ENCODE measurements around the gene FAM136A. TPM values are rescaled to one million over a fixed set of nuclear protein-coding genes. Genes with fewer than 3 reads are reported as not detected.

The FAM136A gene
- total and polyA plus RNA-seq, 2 of the 13 experiments (the other 11 are each of a cell fraction or from before 2014, with no cell fraction given): 77.8 to 126 TPM

DNA sequence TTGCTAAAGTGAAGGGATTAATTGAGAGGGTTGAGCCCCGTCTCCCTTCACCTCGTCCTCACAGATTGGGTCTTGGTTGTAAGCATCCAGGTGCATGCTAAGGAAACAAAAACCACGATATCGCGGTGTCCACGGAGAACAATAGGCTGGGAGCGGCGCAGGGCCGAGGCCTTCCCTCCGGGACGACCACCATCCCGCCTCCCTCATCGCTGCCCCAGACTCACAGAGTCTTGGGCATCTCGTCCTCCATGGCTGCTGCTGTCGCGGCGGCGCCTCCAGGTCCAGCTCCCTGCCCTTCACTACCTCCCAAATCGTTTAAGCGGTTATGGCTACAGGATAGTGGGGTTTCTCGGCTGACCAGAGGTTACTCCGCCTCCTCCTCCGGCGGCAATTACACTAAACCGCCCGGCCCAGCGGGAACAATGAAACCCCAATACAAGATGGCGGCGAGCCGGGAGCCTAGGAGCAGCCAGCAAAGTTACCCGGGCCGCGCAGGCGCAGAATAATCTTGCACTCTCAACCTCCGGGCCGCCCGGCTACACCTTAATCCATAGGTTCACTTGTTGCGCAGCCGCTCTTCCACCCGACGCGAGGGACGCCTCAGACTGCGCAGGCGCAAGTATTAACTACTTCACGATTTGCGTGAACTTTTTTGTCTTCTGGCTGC lies 53.6 kb downstream of the FAM136A start, which contains the start of gene TIA1 (continued):
- TF ChIP-seq KLF13 (CRISPR knock-in tag; IDR thresholded peaks at IDR 0.05): 0 out of 2 replicates have a peak, but pooled peaks have one; percentile 56
- TF ChIP-seq FOXK1 (CRISPR knock-in tag; IDR thresholded peaks at IDR 0.05; ENCODE audit: borderline replicate concordance, low read depth): no peak; the same call in none of the 2 replicates
- peak; percentile 39; the same call in 1 of the 2 replicates for TF ChIP-seq RELA (CRISPR knock-in tag; IDR thresholded peaks at IDR 0.05)
- no peak; the same call in 1 of the 2 replicates for TF ChIP-seq CAMTA2 (CRISPR knock-in tag; IDR thresholded peaks at IDR 0.05; ENCODE audit: borderline replicate concordance)
- TF ChIP-seq, protein P1, sequence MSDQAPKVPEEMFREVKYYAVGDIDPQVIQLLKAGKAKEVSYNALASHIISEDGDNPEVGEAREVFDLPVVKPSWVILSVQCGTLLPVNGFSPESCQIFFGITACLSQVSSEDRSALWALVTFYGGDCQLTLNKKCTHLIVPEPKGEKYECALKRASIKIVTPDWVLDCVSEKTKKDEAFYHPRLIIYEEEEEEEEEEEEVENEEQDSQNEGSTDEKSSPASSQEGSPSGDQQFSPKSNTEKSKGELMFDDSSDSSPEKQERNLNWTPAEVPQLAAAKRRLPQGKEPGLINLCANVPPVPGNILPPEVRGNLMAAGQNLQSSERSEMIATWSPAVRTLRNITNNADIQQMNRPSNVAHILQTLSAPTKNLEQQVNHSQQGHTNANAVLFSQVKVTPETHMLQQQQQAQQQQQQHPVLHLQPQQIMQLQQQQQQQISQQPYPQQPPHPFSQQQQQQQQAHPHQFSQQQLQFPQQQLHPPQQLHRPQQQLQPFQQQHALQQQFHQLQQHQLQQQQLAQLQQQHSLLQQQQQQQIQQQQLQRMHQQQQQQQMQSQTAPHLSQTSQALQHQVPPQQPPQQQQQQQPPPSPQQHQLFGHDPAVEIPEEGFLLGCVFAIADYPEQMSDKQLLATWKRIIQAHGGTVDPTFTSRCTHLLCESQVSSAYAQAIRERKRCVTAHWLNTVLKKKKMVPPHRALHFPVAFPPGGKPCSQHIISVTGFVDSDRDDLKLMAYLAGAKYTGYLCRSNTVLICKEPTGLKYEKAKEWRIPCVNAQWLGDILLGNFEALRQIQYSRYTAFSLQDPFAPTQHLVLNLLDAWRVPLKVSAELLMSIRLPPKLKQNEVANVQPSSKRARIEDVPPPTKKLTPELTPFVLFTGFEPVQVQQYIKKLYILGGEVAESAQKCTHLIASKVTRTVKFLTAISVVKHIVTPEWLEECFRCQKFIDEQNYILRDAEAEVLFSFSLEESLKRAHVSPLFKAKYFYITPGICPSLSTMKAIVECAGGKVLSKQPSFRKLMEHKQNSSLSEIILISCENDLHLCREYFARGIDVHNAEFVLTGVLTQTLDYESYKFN (CRISPR knock-in tag; conservative IDR thresholded peaks at IDR 0.05): peak; percentile 50
- peak; percentile 86 for TF ChIP-seq U2AF1 (optimal IDR thresholded peaks at IDR 0.05; ENCODE audit: low read depth, low read length)
- peak; percentile 97 for TF ChIP-seq POLR2G (IDR thresholded peaks at IDR 0.05; ENCODE audit: low read depth, low read length)
- TF ChIP-seq, protein P2, sequence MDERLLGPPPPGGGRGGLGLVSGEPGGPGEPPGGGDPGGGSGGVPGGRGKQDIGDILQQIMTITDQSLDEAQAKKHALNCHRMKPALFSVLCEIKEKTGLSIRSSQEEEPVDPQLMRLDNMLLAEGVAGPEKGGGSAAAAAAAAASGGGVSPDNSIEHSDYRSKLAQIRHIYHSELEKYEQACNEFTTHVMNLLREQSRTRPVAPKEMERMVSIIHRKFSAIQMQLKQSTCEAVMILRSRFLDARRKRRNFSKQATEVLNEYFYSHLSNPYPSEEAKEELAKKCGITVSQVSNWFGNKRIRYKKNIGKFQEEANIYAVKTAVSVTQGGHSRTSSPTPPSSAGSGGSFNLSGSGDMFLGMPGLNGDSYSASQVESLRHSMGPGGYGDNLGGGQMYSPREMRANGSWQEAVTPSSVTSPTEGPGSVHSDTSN (CRISPR knock-in tag; IDR thresholded peaks at IDR 0.05): no peak
- TF ChIP-seq PCBP1 (IDR thresholded peaks at IDR 0.05; ENCODE audit: borderline replicate concordance, low read depth, low read length): 0 out of 2 replicates have a peak, but pooled peaks have one; percentile 19
- TF ChIP-seq ZNF468 (CRISPR knock-in tag; IDR thresholded peaks at IDR 0.05): 0 out of 2 replicates have a peak, but pooled peaks have one; percentile 4
- TF ChIP-seq, protein P3, sequence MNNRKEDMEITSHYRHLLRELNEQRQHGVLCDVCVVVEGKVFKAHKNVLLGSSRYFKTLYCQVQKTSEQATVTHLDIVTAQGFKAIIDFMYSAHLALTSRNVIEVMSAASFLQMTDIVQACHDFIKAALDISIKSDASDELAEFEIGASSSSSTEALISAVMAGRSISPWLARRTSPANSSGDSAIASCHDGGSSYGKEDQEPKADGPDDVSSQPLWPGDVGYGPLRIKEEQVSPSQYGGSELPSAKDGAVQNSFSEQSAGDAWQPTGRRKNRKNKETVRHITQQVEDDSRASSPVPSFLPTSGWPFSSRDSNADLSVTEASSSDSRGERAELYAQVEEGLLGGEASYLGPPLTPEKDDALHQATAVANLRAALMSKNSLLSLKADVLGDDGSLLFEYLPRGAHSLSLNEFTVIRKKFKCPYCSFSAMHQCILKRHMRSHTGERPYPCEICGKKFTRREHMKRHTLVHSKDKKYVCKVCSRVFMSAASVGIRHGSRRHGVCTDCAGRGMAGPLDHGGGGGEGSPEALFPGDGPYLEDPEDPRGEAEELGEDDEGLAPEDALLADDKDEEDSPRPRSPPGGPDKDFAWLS (CRISPR knock-in tag; IDR thresholded peaks at IDR 0.05; ENCODE audit: borderline replicate concordance): no peak
- no peak; the same call in 1 of the 2 replicates for TF ChIP-seq ZZZ3 (CRISPR knock-in tag; IDR thresholded peaks at IDR 0.05; ENCODE audit: borderline replicate concordance)
- TF ChIP-seq MYC (CRISPR knock-in tag; IDR thresholded peaks at IDR 0.05; ENCODE audit: borderline replicate concordance): peak; percentile 86
- TF ChIP-seq, protein P4, sequence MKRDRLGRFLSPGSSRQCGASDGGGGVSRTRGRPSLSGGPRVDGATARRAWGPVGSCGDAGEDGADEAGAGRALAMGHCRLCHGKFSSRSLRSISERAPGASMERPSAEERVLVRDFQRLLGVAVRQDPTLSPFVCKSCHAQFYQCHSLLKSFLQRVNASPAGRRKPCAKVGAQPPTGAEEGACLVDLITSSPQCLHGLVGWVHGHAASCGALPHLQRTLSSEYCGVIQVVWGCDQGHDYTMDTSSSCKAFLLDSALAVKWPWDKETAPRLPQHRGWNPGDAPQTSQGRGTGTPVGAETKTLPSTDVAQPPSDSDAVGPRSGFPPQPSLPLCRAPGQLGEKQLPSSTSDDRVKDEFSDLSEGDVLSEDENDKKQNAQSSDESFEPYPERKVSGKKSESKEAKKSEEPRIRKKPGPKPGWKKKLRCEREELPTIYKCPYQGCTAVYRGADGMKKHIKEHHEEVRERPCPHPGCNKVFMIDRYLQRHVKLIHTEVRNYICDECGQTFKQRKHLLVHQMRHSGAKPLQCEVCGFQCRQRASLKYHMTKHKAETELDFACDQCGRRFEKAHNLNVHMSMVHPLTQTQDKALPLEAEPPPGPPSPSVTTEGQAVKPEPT (CRISPR knock-in tag; IDR thresholded peaks at IDR 0.05; ENCODE audit: low read depth): peak; percentile 91
- peak; percentile 68; the same call in 1 of the 2 replicates for TF ChIP-seq HDAC1 (CRISPR knock-in tag; IDR thresholded peaks at IDR 0.05)
- TF ChIP-seq EEA1 (CRISPR knock-in tag; IDR thresholded peaks at IDR 0.05; ENCODE audit: borderline replicate concordance): peak; percentile 46; the same call in 1 of the 2 replicates
- TF ChIP-seq ZNF777 (CRISPR knock-in tag; IDR thresholded peaks at IDR 0.05): 0 out of 2 replicates have a peak, but pooled peaks have one; percentile 8
- TF ChIP-seq ZFP62 (CRISPR knock-in tag; IDR thresholded peaks at IDR 0.05): no peak
- TF ChIP-seq ZNF792 (CRISPR knock-in tag; IDR thresholded peaks at IDR 0.05): peak; percentile 41; the same call in 1 of the 2 replicates
- TF ChIP-seq ZNF17 (CRISPR knock-in tag; IDR thresholded peaks at IDR 0.05): no peak
- peak; percentile 94 for TF ChIP-seq KDM5B (CRISPR knock-in tag; IDR thresholded peaks at IDR 0.05; ENCODE audit: borderline replicate concordance)

All from HepG2 (cell line).